D721Med (cell line): ENCODE data around the gene DHTKD1.
"Not testable (repeated sequence)": the region's sequence is repeated elsewhere in the genome, so short reads cannot be mapped to it uniquely, and the experiment has no call there.

Experiments
- DNase-seq: peaks from one replicate; pipeline ENCODE4 v3.0.0; 2011; ENCODE audit warnings: low spot score; ENCODE audit not compliant: insufficient read length
- FAIRE-seq: peaks from 2 replicates; lab custom pipeline; 2011; peaks lifted over from hg19 to GRCh38; lab: Jason Lieb, UNC
- TF ChIP-seq, protein P1 (sequence below): IDR thresholded peaks from 2 replicates; pipeline ENCODE4 v1.5.1; 2012; ENCODE audit warnings: mild to moderate bottlenecking, control low read depth; ENCODE audit not compliant: insufficient read depth; ENCODE audit errors: missing control alignments

Gene DHTKD1

DNA sequence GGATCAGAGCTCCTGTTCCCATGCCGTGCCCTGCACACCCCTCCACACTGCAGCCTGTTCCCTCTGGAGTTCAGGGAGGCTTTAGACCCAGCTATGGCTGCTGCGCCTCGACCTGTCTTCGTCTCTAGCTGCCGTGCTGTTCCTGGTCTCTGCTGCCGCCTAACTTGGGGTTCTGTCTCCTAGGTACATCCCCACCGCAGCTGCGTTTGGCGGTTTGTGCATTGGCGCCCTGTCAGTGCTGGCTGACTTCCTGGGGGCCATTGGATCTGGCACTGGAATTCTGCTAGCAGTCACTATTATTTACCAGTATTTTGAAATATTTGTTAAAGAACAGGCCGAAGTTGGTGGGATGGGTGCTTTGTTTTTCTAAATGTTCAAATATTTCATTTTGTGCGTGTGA lies 95.3 kb downstream of the DHTKD1 start:
- FAIRE-seq (no peak), DNase-seq (no peak)
- TF ChIP-seq, protein P1, sequence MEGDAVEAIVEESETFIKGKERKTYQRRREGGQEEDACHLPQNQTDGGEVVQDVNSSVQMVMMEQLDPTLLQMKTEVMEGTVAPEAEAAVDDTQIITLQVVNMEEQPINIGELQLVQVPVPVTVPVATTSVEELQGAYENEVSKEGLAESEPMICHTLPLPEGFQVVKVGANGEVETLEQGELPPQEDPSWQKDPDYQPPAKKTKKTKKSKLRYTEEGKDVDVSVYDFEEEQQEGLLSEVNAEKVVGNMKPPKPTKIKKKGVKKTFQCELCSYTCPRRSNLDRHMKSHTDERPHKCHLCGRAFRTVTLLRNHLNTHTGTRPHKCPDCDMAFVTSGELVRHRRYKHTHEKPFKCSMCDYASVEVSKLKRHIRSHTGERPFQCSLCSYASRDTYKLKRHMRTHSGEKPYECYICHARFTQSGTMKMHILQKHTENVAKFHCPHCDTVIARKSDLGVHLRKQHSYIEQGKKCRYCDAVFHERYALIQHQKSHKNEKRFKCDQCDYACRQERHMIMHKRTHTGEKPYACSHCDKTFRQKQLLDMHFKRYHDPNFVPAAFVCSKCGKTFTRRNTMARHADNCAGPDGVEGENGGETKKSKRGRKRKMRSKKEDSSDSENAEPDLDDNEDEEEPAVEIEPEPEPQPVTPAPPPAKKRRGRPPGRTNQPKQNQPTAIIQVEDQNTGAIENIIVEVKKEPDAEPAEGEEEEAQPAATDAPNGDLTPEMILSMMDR: no peak

DNA sequence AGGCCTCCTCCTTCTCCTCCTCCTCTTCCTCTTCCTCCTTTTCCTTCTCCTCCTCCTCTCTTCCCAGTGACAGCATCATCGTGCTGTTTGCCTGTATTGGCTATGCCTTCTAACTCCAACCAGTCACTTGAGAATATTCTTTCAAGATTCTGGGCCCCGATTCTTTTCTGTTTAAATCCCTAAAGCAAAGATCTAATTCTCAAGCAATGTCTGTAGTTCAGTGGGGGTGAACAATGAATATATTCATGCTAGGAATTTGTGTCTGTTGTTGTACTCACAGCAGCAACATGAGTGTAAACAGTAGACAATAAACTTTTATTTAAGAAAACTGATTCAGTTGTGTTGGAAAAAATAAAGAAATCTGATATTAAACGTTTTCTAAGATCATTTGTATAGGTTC lies 96.3 kb downstream of the DHTKD1 start:
- DNase-seq: no peak
- TF ChIP-seq, protein P1: no peak
- FAIRE-seq: no peak

DNA sequence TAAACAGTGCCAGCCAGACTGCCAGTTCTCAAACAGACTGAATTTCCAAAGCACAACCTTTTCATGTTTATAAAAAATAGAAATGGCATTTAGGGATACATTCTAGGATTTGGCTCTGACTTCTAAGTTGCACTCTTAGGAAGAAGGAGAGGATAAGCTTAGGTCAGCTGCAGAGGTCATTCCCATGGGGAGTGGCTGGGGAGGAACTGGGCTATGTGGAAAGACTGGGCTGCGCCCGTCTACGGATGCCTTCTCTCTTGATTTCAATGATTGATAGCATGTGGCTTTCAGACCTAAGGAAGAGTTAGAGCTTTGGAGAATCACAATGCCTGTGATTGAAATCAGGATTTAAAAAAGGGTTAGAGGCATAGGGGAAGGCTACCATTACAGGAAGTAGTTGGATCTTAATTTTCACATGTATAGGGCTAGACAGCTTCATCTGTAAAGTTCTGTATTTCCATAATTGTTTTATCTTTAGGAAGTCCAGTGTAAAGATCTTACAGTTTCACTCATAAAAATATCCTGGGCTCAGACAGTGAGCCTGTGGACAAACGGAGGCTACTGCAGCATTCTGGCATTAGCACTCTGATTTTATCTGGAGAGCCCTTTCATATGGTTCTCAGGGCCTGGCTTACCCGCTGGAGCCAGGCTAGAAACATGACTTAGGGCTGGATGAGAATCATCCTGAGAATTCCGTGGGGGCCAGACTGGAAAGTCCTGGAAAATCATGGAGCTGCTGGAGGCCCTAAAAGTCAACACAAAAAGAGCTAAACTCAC lies 97.4 kb downstream of the DHTKD1 start:
- DNase-seq (no peak), FAIRE-seq (no peak)
- TF ChIP-seq, protein P1: no peak

DNA sequence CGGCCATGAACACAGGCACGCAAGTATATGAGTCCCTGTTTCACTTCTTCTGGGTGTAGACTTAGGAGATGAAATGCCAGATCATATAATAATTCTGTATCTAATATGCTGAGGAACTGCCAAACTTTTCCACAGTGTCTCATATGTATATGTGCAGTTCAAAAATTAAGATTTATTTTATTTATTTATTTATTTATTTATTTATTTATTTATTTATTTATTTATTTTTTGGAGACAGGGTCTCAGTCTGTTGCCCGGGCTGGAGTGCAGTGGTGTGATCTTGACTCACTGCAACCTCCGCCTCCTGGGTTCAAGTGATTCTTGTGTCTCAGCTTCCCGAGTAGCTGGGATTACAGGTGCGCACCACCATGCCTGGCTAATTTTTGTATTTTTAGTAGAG lies 102.8 kb downstream of the DHTKD1 start:
- not testable (repeated sequence) for FAIRE-seq

More for the DNA sequence above, 102.8 kb downstream of the DHTKD1 start:
- not testable (repeated sequence) for DNase-seq
